Kidney epithelial cell (primary cell): ENCODE data around the gene DAAM2. TPM values are rescaled to one million over a fixed set of nuclear protein-coding genes. Genes with fewer than 3 reads are reported as not detected.

ENCODE experiments used
- DNase-seq: peaks from one replicate; pipeline ENCODE4 v3.0.0-alpha.2; 2010; ENCODE audit warnings: low read depth
- H3K27me3 ChIP-seq: 2 replicates; pipeline ENCODE4 v1.6.0; 2011; ENCODE audit warnings: low read length; ENCODE audit not compliant: control insufficient read depth, insufficient read depth
- H3K36me3 ChIP-seq: 2 replicates; pipeline ENCODE4 v1.5.1; 2011; ENCODE audit warnings: low read length; ENCODE audit not compliant: control insufficient read depth, insufficient read depth
- H3K4me3 ChIP-seq: 2 replicates; pipeline ENCODE4 v1.5.1; 2011; ENCODE audit warnings: low read depth, mild to moderate bottlenecking, control low read depth, low read length
- total RNA-seq: library from RNA; depleted of rRNA; stranded (reverse); fragments of >200 nt; gene quantifications from 2 replicates; pipeline ENCODE4 v1.2.3, GENCODE V29; 2015
- TF ChIP-seq, protein P1 (sequence below): IDR thresholded peaks from 2 replicates; pipeline ENCODE4 v1.5.1; 2011; ENCODE audit warnings: mild to moderate bottlenecking, moderate library complexity, low read length, control low read depth, inconsistent platforms; ENCODE audit not compliant: insufficient read depth, poor library complexity, severe bottlenecking

The DAAM2 gene
- total RNA-seq, 1 donor from 2014 or later, result 1.3 TPM

DNA sequence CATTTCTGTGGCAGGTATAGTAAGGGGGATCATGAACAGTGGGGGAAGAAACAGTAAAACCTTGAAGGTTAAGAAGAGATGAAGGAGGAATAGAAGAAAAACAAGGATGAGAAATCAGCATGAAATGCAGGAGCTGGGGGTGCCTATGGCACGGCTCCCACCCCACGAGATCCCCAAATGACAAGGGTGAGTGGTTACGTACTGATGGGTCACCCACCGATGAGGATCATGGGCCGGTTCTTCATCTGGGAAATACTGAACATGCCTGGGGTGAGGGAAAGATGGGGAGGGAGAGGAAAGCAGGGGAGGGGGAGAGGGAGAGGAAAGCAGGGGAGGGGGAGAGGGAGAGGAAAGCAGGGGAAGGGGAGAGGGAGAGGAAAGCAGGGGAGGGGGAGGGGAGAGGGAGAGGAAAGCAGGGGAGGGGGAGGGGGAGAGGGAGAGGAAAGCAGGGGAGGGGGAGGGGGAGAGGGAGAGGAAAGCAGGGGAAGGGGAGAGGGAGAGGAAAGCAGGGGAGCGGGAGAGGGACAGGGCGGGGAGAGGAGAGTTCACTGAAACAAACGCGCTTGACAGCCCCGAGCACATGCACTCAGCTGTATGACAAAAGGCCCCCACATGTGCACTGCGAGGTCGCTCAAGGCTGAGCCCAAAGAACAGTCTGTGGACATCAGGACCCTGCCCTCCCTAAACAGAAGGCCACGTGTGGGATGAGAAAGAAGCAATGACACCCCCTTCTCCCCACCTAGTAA is 116.8 kb downstream of the DAAM2 start:
- no peak for DNase-seq
- TF ChIP-seq, protein P1, sequence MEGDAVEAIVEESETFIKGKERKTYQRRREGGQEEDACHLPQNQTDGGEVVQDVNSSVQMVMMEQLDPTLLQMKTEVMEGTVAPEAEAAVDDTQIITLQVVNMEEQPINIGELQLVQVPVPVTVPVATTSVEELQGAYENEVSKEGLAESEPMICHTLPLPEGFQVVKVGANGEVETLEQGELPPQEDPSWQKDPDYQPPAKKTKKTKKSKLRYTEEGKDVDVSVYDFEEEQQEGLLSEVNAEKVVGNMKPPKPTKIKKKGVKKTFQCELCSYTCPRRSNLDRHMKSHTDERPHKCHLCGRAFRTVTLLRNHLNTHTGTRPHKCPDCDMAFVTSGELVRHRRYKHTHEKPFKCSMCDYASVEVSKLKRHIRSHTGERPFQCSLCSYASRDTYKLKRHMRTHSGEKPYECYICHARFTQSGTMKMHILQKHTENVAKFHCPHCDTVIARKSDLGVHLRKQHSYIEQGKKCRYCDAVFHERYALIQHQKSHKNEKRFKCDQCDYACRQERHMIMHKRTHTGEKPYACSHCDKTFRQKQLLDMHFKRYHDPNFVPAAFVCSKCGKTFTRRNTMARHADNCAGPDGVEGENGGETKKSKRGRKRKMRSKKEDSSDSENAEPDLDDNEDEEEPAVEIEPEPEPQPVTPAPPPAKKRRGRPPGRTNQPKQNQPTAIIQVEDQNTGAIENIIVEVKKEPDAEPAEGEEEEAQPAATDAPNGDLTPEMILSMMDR, result no peak
- no peaks in the 10 kb centered on the region for H3K27me3 ChIP-seq
- no peak overlapping the region for H3K4me3 ChIP-seq
- no peaks in the 10 kb centered on the region for H3K36me3 ChIP-seq

DNA sequence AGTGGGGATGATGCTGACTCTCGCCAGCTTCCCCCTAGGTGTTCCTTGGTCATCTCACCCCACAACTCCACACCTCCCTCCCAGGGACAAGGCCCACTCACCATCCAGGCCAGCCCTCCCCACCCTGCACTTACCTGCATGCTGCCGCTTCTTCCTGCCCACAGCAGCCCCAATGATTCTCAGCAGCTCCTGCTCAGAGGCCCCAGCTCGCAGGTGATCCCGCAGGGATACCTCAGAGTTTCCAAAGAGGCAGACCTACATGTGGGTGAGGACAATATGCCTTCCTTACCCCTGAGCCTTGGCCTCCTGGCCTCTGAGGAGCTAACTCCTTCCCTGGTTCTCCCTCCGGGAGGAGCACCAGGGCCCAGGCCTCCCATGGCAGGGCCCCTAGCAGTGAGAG is 117.5 kb downstream of the DAAM2 start:
- no peaks in the 10 kb centered on the region for H3K36me3 ChIP-seq
- TF ChIP-seq, protein P1, result no peak
- H3K27me3 ChIP-seq, result no peaks in the 10 kb centered on the region
- no peak for DNase-seq
- H3K4me3 ChIP-seq, result no peak overlapping the region

DNA sequence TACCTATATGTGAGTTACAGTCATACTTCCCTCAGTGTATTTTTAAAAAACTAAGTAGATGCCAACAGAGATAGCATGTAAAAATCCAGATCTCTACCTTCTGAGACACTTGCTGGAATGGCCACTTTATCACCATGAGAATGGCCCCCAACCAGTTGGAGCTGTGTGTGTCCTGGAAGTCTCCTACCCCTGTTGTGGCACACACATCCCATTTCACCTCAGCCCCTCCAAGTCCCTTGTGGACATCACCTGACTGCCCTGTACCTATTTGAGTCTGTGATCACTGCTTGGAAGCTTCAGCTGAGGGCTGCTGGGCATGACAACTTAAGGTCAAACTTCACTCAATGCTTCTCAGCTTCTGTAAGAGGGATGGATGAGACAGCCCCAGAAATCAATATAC is 118.0 kb downstream of the DAAM2 start:
- no peaks in the 10 kb centered on the region for H3K36me3 ChIP-seq
- no peaks in the 10 kb centered on the region for H3K27me3 ChIP-seq
- TF ChIP-seq, protein P1, result no peak
- H3K4me3 ChIP-seq, result no peak overlapping the region
- DNase-seq, result no peak

DNA sequence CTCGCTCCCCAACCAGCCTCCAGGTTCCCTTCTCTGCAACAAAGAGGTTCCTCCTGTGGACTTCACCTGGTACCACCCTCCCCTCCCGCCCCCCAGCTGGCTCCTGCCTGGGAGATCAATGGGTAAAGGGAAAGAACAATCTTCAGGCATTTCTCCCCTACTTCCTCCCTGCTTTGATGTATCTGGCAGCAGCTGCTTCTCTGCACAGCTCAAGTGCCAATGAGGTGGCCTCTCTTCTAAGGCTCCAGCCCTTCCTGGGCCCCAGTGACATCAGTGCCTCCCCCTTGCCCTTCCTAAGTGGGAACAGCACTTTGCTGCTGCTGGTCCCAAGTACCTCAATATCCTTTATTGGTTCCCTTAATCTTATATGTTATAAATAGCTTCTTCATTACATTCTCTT is 118.6 kb downstream of the DAAM2 start:
- no peaks in the 10 kb centered on the region for H3K27me3 ChIP-seq
- TF ChIP-seq, protein P1, result no peak
- no peak overlapping the region for H3K4me3 ChIP-seq
- no peaks in the 10 kb centered on the region for H3K36me3 ChIP-seq
- DNase-seq, result no peak

DNA sequence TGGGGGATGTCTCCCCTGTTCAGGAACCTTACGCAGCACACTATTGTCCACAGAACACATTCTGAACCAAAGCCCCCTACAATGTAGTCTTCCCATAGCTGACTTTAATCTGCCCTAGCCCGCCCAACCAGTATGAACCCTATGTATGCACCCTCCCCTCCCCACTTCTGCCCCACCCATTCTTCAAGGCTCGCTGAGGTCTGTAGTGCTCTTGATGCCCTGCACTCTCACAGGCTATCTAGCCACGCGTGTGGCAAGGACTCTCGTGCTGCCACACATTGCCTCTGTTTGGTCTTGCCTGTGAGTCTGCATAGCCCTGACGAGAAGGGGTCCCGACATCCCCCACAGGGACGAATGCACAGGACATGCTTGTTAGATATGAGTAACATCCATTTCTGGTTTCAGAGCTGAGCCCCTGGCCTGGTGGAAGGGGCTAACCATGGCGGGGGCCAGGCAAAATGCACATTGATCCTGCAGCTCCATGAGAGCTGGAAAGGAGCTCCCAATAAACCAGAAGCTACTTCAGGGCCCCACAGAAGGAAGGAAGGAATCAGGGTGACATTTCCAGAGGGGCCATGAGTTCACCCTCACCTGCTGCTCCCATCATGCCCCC is 119.4 kb downstream of the DAAM2 start:
- Histone ChIP-seq H3K36me3 (no peaks in the 10 kb centered on the region), H3K27me3 (no peaks in the 10 kb centered on the region)
- TF ChIP-seq, protein P1, result no peak

More for the DNA sequence above, 119.4 kb downstream of the DAAM2 start:
- no peak for DNase-seq
- no peak overlapping the region for H3K4me3 ChIP-seq
